Astrocyte of the spinal cord (primary cell): ENCODE data around the gene JTB.
A peak's percentile ranks its signal among the peaks of the same experiment; 100 is the strongest.

Source experiments
- DNase-seq: peaks from one replicate; pipeline ENCODE4 v3.0.0; 2011; ENCODE audit warnings: low read depth, low spot score
- H3K4me3 ChIP-seq: 2 replicates; pipeline ENCODE4 v1.5.1; 2011; ENCODE audit warnings: low read depth, mild to moderate bottlenecking, low read length, moderate library complexity
- CTCF ChIP-seq: IDR thresholded peaks from 2 replicates; pipeline ENCODE4 v1.5.1; 2012; ENCODE audit warnings: low read depth, mild to moderate bottlenecking, low read length, inconsistent platforms
- in situ Hi-C: cut with HindIII; loops from 2 replicates; pipeline ENCODE4 v1.10.0; 2017; ENCODE audit warnings: low sequenced_read_pairs

The JTB gene

GRCh38 chr1:153946622-153947241 lies 30.7 kb downstream of the JTB start, which contains the start of gene DENND4B:
Gene DENND4B (minus strand): TSS chr1:153946718. CDS start chr1:153944374, 2,344 bp downstream.
- H3K4me3 ChIP-seq, result peak within 1 kb of the TSS; percentile 77
- TF ChIP-seq CTCF, result peak; percentile 94
- in situ Hi-C loops, result no loop called here
- peak; percentile 78 for DNase-seq

- peak; percentile 59 for DNase-seq
- TF ChIP-seq CTCF, result no peak
- in situ Hi-C loops, result no loop called here
- peak overlapping the region; percentile 77 for H3K4me3 ChIP-seq
Observed at GRCh38 chr1:153945795-153946621, 31.5 kb downstream of the JTB start.

GRCh38 chr1:153945131-153945794 lies 32.2 kb downstream of the JTB start:
- TF ChIP-seq CTCF, result no peak
- H3K4me3 ChIP-seq, result peak overlapping the region; percentile 77
- peak; percentile 41 for DNase-seq
- in situ Hi-C loops, result no loop called here

GRCh38 chr1:153944827-153945117 lies 32.7 kb downstream of the JTB start:
- in situ Hi-C loops, result no loop called here
- H3K4me3 ChIP-seq, result no peak overlapping the region
- DNase-seq, result no peak
- TF ChIP-seq CTCF, result no peak

GRCh38 chr1:153944005-153944826 lies 33.3 kb downstream of the JTB start:
- no peak for DNase-seq
- no peak overlapping the region for H3K4me3 ChIP-seq
- TF ChIP-seq CTCF, result no peak
- in situ Hi-C loops, result no loop called here
